ENCODE results near the gene CARS1.

DNA sequence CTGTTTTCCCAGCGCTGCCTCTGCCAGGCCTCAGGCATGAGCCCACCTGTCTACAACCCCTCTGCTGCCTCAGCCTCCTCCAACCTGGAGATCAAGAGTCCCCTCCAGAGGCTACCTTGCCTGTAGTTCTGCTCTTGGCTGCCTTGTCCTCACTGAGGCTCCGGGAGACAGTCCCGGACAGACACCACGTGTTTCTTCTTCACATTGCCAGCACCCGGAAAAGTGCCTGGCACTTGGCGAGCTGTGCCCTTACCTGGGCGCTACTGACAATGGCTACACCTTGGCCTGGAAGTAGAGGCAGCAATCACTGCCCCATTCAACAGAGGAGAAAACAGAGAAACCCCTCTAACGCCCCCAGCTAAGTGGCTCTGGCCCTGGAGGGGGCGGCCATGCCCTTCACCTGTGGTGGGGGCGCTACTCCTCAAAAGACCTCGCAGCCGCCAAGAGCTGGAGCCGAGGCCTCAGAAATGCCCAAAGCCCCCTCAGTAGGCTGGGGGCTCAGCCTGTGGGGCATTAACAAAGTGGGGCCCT, 62.1 kb downstream of the CARS1 start:
- TF ChIP-seq CTCF (IDR thresholded peaks at IDR 0.05) (no peak), EZH2 (IDR thresholded peaks at IDR 0.05) (no peak)

Measured in neural progenitor cell (in vitro differentiated cells).